ENCODE measurements around the gene LRRC75A.

The LRRC75A gene

DNA sequence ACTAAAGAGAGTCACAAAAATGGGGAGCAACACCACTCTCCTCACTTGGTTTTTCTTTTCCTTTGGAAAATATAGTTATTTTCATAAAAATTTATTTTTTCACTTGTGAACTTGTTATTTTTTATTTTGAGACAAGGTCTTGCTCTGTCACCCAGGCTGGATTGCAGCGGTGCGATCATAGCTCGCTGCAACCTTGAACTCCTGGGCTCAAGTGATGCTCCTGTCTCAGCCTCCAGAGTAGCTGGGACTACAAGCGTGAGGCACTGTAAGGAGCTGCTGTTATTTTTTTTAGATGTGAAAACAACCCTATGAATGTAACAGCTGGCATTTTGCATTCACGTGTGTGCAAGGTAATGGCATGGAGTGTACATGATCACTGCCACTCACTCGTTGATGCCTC lies 24.9 kb downstream of the LRRC75A start:
- Histone ChIP-seq H3K4me1 (ENCODE audit: low read length) (no peaks in the 10 kb centered on the region; the same call in 1 of the 2 replicates), H3K9ac (ENCODE audit: low read length) (no peak overlapping the region), H3K27ac (ENCODE audit: low read length) (no peak overlapping the region), H3K36me3 (replicated peaks; ENCODE audit: low read depth, low read length) (no peaks in the 10 kb centered on the region), H3K27me3 (ENCODE audit: low read depth, low read length) (no peaks in the 10 kb centered on the region), H3K79me2 (ENCODE audit: low read length) (no peaks in the 10 kb centered on the region), H2AFZ (ENCODE audit: low read depth, low read length) (no peak overlapping the region), H3K4me3 (ENCODE audit: low read length) (no peak overlapping the region), H3K9me3 (ENCODE audit: insufficient read depth, low read length) (no peaks in the 10 kb centered on the region), H4K20me1 (ENCODE audit: insufficient read depth, low read length) (no peaks in the 10 kb centered on the region), H3K4me2 (ENCODE audit: low read length) (no peak overlapping the region)
- no peak for TF ChIP-seq EZH2phosphoT487 (IDR thresholded peaks at IDR 0.05; ENCODE audit: low read depth)
- TF ChIP-seq, protein P1, sequence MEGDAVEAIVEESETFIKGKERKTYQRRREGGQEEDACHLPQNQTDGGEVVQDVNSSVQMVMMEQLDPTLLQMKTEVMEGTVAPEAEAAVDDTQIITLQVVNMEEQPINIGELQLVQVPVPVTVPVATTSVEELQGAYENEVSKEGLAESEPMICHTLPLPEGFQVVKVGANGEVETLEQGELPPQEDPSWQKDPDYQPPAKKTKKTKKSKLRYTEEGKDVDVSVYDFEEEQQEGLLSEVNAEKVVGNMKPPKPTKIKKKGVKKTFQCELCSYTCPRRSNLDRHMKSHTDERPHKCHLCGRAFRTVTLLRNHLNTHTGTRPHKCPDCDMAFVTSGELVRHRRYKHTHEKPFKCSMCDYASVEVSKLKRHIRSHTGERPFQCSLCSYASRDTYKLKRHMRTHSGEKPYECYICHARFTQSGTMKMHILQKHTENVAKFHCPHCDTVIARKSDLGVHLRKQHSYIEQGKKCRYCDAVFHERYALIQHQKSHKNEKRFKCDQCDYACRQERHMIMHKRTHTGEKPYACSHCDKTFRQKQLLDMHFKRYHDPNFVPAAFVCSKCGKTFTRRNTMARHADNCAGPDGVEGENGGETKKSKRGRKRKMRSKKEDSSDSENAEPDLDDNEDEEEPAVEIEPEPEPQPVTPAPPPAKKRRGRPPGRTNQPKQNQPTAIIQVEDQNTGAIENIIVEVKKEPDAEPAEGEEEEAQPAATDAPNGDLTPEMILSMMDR (IDR thresholded peaks at IDR 0.05; ENCODE audit: low read depth, low read length): no peak

GRCh38 chr17:16466407-16466806 lies 25.6 kb downstream of the LRRC75A start:
- H3K9me3 ChIP-seq (ENCODE audit: insufficient read depth, low read length): no peaks in the 10 kb centered on the region
- H3K4me2 ChIP-seq (ENCODE audit: low read length): no peak overlapping the region
- no peak overlapping the region for H2AFZ ChIP-seq (ENCODE audit: low read depth, low read length)
- no peaks in the 10 kb centered on the region for H4K20me1 ChIP-seq (ENCODE audit: insufficient read depth, low read length)
- no peaks in the 10 kb centered on the region; the same call in 1 of the 2 replicates for H3K4me1 ChIP-seq (ENCODE audit: low read length)
- H3K36me3 ChIP-seq (replicated peaks; ENCODE audit: low read depth, low read length): no peaks in the 10 kb centered on the region
- no peak overlapping the region for H3K9ac ChIP-seq (ENCODE audit: low read length)
- H3K27ac ChIP-seq (ENCODE audit: low read length): no peak overlapping the region
- no peak for TF ChIP-seq EZH2phosphoT487 (IDR thresholded peaks at IDR 0.05; ENCODE audit: low read depth)
- TF ChIP-seq, protein P1 (IDR thresholded peaks at IDR 0.05; ENCODE audit: low read depth, low read length): no peak
- H3K27me3 ChIP-seq (ENCODE audit: low read depth, low read length): no peaks in the 10 kb centered on the region
- no peaks in the 10 kb centered on the region for H3K79me2 ChIP-seq (ENCODE audit: low read length)
- no peak overlapping the region for H3K4me3 ChIP-seq (ENCODE audit: low read length)

DNA sequence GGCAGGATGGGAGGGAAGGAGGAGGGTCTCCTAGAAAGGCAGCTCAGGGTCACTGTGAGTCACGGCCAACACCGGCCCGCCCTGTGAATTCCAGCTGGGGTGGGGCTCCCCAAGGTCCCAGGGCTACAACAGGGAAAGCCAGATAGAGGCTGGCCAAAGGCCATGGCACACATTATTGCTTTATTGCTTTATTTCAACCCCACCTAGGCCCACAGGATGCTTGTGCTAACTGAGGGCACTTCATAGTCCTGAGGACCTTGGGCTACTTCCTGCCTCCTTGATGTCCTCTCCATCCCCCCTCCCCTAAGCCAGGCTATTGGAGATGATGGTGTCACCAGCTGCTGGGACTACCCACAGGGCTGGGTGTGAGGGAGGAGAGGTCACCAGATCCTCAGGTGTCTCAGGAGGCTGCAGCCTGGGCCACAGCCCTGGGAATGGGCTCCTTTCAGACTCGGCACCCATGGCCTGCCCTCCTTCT lies 26.1 kb downstream of the LRRC75A start:
- H3K27ac ChIP-seq (ENCODE audit: low read length): no peak overlapping the region
- H4K20me1 ChIP-seq (ENCODE audit: insufficient read depth, low read length): no peaks in the 10 kb centered on the region
- H3K36me3 ChIP-seq (replicated peaks; ENCODE audit: low read depth, low read length): no peaks in the 10 kb centered on the region
- H3K9me3 ChIP-seq (ENCODE audit: insufficient read depth, low read length): no peaks in the 10 kb centered on the region
- H2AFZ ChIP-seq (ENCODE audit: low read depth, low read length): no peak overlapping the region
- H3K4me1 ChIP-seq (ENCODE audit: low read length): no peaks in the 10 kb centered on the region; the same call in 1 of the 2 replicates
- no peak for TF ChIP-seq EZH2phosphoT487 (IDR thresholded peaks at IDR 0.05; ENCODE audit: low read depth)
- TF ChIP-seq, protein P1 (IDR thresholded peaks at IDR 0.05; ENCODE audit: low read depth, low read length): no peak
- H3K9ac ChIP-seq (ENCODE audit: low read length): no peak overlapping the region
- H3K4me3 ChIP-seq (ENCODE audit: low read length): no peak overlapping the region
- H3K27me3 ChIP-seq (ENCODE audit: low read depth, low read length): no peaks in the 10 kb centered on the region
- no peak overlapping the region for H3K4me2 ChIP-seq (ENCODE audit: low read length)
- H3K79me2 ChIP-seq (ENCODE audit: low read length): no peaks in the 10 kb centered on the region

DNA sequence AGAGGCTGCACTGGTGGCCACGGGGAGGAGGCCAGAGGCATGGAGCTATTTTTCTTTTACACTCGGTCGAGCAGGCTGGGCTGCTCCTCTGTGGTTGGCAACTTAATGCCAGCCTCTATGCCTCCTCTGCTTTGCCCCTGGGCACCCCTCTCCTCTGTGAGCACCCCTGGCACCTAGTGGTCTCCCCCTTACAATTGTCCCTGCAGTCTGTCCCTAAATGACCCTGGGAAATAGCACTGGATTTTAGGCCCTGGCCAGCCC lies 27.0 kb downstream of the LRRC75A start:
- Histone ChIP-seq H3K9me3 (ENCODE audit: insufficient read depth, low read length) (no peaks in the 10 kb centered on the region), H3K4me3 (ENCODE audit: low read length) (no peak overlapping the region), H3K4me1 (ENCODE audit: low read length) (no peaks in the 10 kb centered on the region; the same call in 1 of the 2 replicates), H2AFZ (ENCODE audit: low read depth, low read length) (no peak overlapping the region), H3K27me3 (ENCODE audit: low read depth, low read length) (no peaks in the 10 kb centered on the region), H3K27ac (ENCODE audit: low read length) (no peak overlapping the region), H3K79me2 (ENCODE audit: low read length) (no peaks in the 10 kb centered on the region), H3K4me2 (ENCODE audit: low read length) (no peak overlapping the region), H4K20me1 (ENCODE audit: insufficient read depth, low read length) (no peaks in the 10 kb centered on the region), H3K36me3 (replicated peaks; ENCODE audit: low read depth, low read length) (no peaks in the 10 kb centered on the region), H3K9ac (ENCODE audit: low read length) (no peak overlapping the region)
- TF ChIP-seq, protein P1 (IDR thresholded peaks at IDR 0.05; ENCODE audit: low read depth, low read length): no peak
- TF ChIP-seq EZH2phosphoT487 (IDR thresholded peaks at IDR 0.05; ENCODE audit: low read depth): no peak

Measured in OCI-LY3 (cell line).